MCF 10A (cell line): ENCODE data around the gene SUSD3. TPM values are rescaled to one million over a fixed set of nuclear protein-coding genes. Genes with fewer than 3 reads are reported as not detected.

Experiments
- BruUV-seq: library from RNA; stranded (reverse); fragments of 400-500 nt; replicated peaks from 2 replicates; lab custom pipeline; 2021; lab: Mats Ljungman, UMichigan
- CTCF ChIA-PET: fragments of 300-600 bp; sonication (Branson Sonifier 250); formaldehyde crosslinking; extraction: SDS; loops from one replicate; lab custom pipeline; 2021; ENCODE audit warnings: antibody characterized with exemption, inconsistent platforms; lab: Yijun Ruan, JAX
- POLR2A ChIA-PET: fragments of 300-600, 350-650 bp; sonication (Branson Sonifier 250); formaldehyde crosslinking; extraction: SDS; loops from one replicate; lab custom pipeline; 2020; ENCODE audit warnings: antibody characterized with exemption, inconsistent platforms; lab: Yijun Ruan, JAX
- DNase-seq: peaks from one replicate; pipeline ENCODE4 v3.0.0-alpha.2; 2018; ENCODE audit not compliant: unreplicated experiment
- H3K27ac Mint-ChIP-seq: one replicate; pipeline ENCODE4 v1.8.0; 2022; ENCODE audit warnings: mild to moderate bottlenecking, low read depth, mixed read lengths; ENCODE audit not compliant: unreplicated experiment
- H3K27me3 Mint-ChIP-seq: one replicate; pipeline ENCODE4 v1.8.0; 2022; ENCODE audit warnings: mixed read lengths; ENCODE audit not compliant: insufficient read depth, unreplicated experiment
- H3K36me3 Mint-ChIP-seq: one replicate; pipeline ENCODE4 v1.8.0; 2022; ENCODE audit warnings: mild to moderate bottlenecking, moderate library complexity, mixed read lengths; ENCODE audit not compliant: insufficient read depth, unreplicated experiment
- H3K4me1 Mint-ChIP-seq: one replicate; pipeline ENCODE4 v1.8.0; 2022; ENCODE audit warnings: mixed read lengths; ENCODE audit not compliant: insufficient read depth, unreplicated experiment
- H3K4me3 Mint-ChIP-seq: one replicate; pipeline ENCODE4 v1.8.0; 2022; ENCODE audit warnings: mild to moderate bottlenecking, moderate library complexity, mixed read lengths; ENCODE audit not compliant: unreplicated experiment
- H3K9me3 Mint-ChIP-seq: one replicate; pipeline ENCODE4 v1.8.0; 2022; ENCODE audit warnings: mixed read lengths; ENCODE audit not compliant: unreplicated experiment
- intact Hi-C: fragments of 100-400 bp; cut with micrococcal nuclease; formaldehyde crosslinking; loops from 2 replicates; pipeline ENCODE4 v1.14.1; 2022
- total RNA-seq: library from RNA; stranded (reverse); gene quantifications from 2 replicates; pipeline ENCODE4 v1.2.3, GENCODE V29; 2022
- TF ChIP-seq, protein P1 (sequence below): fragments of 200-600 bp; IDR thresholded peaks from one replicate; pipeline ENCODE4 v1.8.0; 2022; ENCODE audit warnings: antibody characterized with exemption, mild to moderate bottlenecking; ENCODE audit not compliant: unreplicated experiment

The SUSD3 gene
- total RNA-seq, 1 experiment from 2014 or later: not detected

DNA sequence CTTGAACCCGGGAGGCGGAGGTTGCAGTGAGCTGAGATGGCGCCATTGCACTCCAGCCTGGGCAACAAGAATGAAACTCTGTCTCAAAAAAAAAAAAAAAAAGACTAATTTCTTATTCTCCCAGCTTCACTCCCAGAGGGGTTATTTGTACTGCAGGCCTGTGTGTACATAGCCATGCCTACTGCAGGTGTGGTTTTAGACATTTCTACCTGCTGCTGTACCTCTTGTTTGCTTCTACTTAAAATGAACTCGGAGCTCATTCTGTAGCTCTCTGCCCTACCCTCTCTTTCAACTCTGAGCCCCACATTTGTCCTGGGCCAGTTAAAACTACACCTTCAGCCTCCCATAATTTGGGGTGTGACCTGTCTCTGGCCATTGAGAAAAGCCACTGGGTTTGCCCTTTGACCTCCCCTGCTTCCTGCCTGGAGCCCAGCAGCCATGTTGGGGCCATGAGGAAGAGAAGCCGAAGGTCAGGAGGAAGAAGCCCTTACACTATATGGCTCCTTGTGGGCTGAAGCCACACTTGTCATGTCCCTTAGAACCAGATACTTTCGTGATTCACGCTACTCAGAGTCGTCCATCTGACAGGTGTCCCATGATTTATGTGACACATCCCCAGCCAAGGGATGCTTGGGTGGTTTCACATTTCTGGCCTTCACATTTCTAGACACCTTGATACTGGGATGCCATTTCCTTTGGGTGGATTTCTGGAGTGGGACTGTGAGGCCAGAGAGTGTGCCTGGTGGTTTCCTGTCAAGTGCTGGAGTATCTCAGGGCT, 28.1 kb downstream of the SUSD3 start:
- intact Hi-C loops: no loop called here
- H3K27ac Mint-ChIP-seq: no peak overlapping the region
- peaks cover 13% of the 10 kb centered on the region for H3K9me3 Mint-ChIP-seq
- ChIA-PET CTCF (interaction anchor here (1.0 kb wide), 1 partner anchor 19 kb away, joined by 3 read pairs; no protein-coding TSS in a partner anchor), POLR2A (no interaction called here)
- no peaks in the 10 kb centered on the region for H3K27me3 Mint-ChIP-seq
- no peak overlapping the region for H3K4me3 Mint-ChIP-seq
- TF ChIP-seq, protein P1, sequence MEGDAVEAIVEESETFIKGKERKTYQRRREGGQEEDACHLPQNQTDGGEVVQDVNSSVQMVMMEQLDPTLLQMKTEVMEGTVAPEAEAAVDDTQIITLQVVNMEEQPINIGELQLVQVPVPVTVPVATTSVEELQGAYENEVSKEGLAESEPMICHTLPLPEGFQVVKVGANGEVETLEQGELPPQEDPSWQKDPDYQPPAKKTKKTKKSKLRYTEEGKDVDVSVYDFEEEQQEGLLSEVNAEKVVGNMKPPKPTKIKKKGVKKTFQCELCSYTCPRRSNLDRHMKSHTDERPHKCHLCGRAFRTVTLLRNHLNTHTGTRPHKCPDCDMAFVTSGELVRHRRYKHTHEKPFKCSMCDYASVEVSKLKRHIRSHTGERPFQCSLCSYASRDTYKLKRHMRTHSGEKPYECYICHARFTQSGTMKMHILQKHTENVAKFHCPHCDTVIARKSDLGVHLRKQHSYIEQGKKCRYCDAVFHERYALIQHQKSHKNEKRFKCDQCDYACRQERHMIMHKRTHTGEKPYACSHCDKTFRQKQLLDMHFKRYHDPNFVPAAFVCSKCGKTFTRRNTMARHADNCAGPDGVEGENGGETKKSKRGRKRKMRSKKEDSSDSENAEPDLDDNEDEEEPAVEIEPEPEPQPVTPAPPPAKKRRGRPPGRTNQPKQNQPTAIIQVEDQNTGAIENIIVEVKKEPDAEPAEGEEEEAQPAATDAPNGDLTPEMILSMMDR: no peak
- no TSS peak for BruUV-seq
- H3K36me3 Mint-ChIP-seq: peaks cover 5% of the 10 kb centered on the region
- DNase-seq: no peak
- H3K4me1 Mint-ChIP-seq: peaks cover under 1% of the 10 kb centered on the region

- H3K27me3 Mint-ChIP-seq: no peaks in the 10 kb centered on the region
- BruUV-seq: no TSS peak
- H3K4me3 Mint-ChIP-seq: no peak overlapping the region
- intact Hi-C loops: no loop called here
- H3K27ac Mint-ChIP-seq: no peak overlapping the region
- no peak for DNase-seq
- peaks cover 20% of the 10 kb centered on the region for H3K9me3 Mint-ChIP-seq
- peaks cover 5% of the 10 kb centered on the region for H3K36me3 Mint-ChIP-seq
- peaks cover 10% of the 10 kb centered on the region for H3K4me1 Mint-ChIP-seq
- TF ChIP-seq, protein P1: no peak
- POLR2A ChIA-PET: no interaction called here
- CTCF ChIA-PET: interaction anchor here (1.3 kb wide), 1 partner anchor 21 kb away, joined by 3 read pairs; no protein-coding TSS in a partner anchor
Observed at GRCh38 chr9:93087971-93088655, 29.6 kb downstream of the SUSD3 start.

GRCh38 chr9:93088656-93089015, 30.1 kb downstream of the SUSD3 start:
- BruUV-seq: no TSS peak
- no peak overlapping the region for H3K4me3 Mint-ChIP-seq
- peaks cover 10% of the 10 kb centered on the region for H3K4me1 Mint-ChIP-seq
- H3K27ac Mint-ChIP-seq: no peak overlapping the region
- TF ChIP-seq, protein P1: no peak
- DNase-seq: no peak
- peaks cover 5% of the 10 kb centered on the region for H3K36me3 Mint-ChIP-seq
- ChIA-PET CTCF (interaction anchor here (1.3 kb wide), 1 partner anchor 20 kb away, joined by 3 read pairs; no protein-coding TSS in a partner anchor), POLR2A (no interaction called here)
- no peaks in the 10 kb centered on the region for H3K27me3 Mint-ChIP-seq
- intact Hi-C loops: no loop called here
- peaks cover 20% of the 10 kb centered on the region for H3K9me3 Mint-ChIP-seq

- Mint-ChIP-seq H3K4me1 (peaks cover 10% of the 10 kb centered on the region), H3K36me3 (peaks cover 5% of the 10 kb centered on the region), H3K9me3 (peaks cover 20% of the 10 kb centered on the region), H3K27me3 (no peaks in the 10 kb centered on the region), H3K4me3 (no peak overlapping the region), H3K27ac (no peak overlapping the region)
- CTCF ChIA-PET: interaction anchor here (1.3 kb wide), 1 partner anchor 20 kb away, joined by 3 read pairs; no protein-coding TSS in a partner anchor
- intact Hi-C loops: no loop called here
- DNase-seq: no peak
- POLR2A ChIA-PET: no interaction called here
- BruUV-seq: no TSS peak
- TF ChIP-seq, protein P1: no peak
Observed at GRCh38 chr9:93089024-93089423, 30.5 kb downstream of the SUSD3 start.
